ENCODE results near the gene GRM1.

DNA sequence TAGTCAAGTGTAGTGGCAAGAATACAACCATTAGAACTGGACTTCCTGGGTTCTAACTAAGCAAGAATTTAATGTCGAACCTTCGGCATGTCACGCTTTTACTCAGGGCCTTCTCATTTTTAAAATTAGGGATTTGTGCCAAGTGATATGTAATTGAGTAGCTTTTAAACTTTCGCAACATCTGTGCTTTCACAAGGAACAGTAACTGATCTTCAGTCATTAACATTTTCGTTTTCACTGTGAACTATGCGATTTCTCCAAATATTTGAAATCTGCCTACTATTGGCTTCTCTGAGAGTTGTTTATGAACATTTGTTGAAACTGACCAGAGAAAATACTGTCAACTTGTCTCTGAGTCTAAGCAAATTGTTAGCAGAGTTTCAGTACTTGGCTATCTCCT lies 27.6 kb downstream of the GRM1 start:
- TF ChIP-seq CTCF (IDR thresholded peaks at IDR 0.05; ENCODE audit: low read depth, low read length, poor library complexity, severe bottlenecking) = no peak
- TF ChIP-seq EZH2phosphoT487 (IDR thresholded peaks at IDR 0.05; ENCODE audit: borderline replicate concordance, low read length) = no peak

Data from DOHH2 (cell line).